ENCODE measurements around the gene SEC14L2.

SEC14L2 gene

GRCh38 chr22:30411780-30412179 is 15.0 kb downstream of the SEC14L2 start:
- no peak overlapping the region for H3K27ac Mint-ChIP-seq
- no peak overlapping the region for H3K4me3 Mint-ChIP-seq
- peaks cover 10% of the 10 kb centered on the region for H3K36me3 Mint-ChIP-seq
- no peaks in the 10 kb centered on the region for H3K9me3 Mint-ChIP-seq (ENCODE audit: low read depth)
- H3K4me1 Mint-ChIP-seq (ENCODE audit: low read depth): peaks cover 44% of the 10 kb centered on the region
- H3K27me3 Mint-ChIP-seq: no peaks in the 10 kb centered on the region

GRCh38 chr22:30413001-30413400 is 16.2 kb downstream of the SEC14L2 start:
- Mint-ChIP-seq H3K27ac (peak overlapping the region; percentile 58), H3K36me3 (peaks cover 13% of the 10 kb centered on the region), H3K27me3 (no peaks in the 10 kb centered on the region), H3K9me3 (ENCODE audit: low read depth) (no peaks in the 10 kb centered on the region), H3K4me3 (peak overlapping the region; percentile 1), H3K4me1 (ENCODE audit: low read depth) (peaks cover 46% of the 10 kb centered on the region)

GRCh38 chr22:30413745-30414524 is 17.1 kb downstream of the SEC14L2 start:
- H3K4me3 Mint-ChIP-seq: peak overlapping the region; percentile 30
- no peaks in the 10 kb centered on the region for H3K9me3 Mint-ChIP-seq (ENCODE audit: low read depth)
- H3K27me3 Mint-ChIP-seq: no peaks in the 10 kb centered on the region
- peak overlapping the region; percentile 58 for H3K27ac Mint-ChIP-seq
- H3K36me3 Mint-ChIP-seq: peaks cover 13% of the 10 kb centered on the region
- H3K4me1 Mint-ChIP-seq (ENCODE audit: low read depth): peaks cover 46% of the 10 kb centered on the region

- Mint-ChIP-seq H3K4me1 (ENCODE audit: low read depth) (peaks cover 48% of the 10 kb centered on the region), H3K9me3 (ENCODE audit: low read depth) (no peaks in the 10 kb centered on the region), H3K4me3 (peak overlapping the region; percentile 30), H3K36me3 (peaks cover 13% of the 10 kb centered on the region), H3K27me3 (no peaks in the 10 kb centered on the region), H3K27ac (peak overlapping the region; percentile 58)
Measured at GRCh38 chr22:30414525-30415047, 17.8 kb downstream of the SEC14L2 start.

GRCh38 chr22:30416403-30416802 is 19.6 kb downstream of the SEC14L2 start:
- H3K27me3 Mint-ChIP-seq: no peaks in the 10 kb centered on the region
- no peak overlapping the region for H3K27ac Mint-ChIP-seq
- H3K9me3 Mint-ChIP-seq (ENCODE audit: low read depth): no peaks in the 10 kb centered on the region
- H3K36me3 Mint-ChIP-seq: peaks cover 13% of the 10 kb centered on the region
- H3K4me1 Mint-ChIP-seq (ENCODE audit: low read depth): peaks cover 57% of the 10 kb centered on the region
- H3K4me3 Mint-ChIP-seq: no peak overlapping the region

- H3K36me3 Mint-ChIP-seq: peaks cover 11% of the 10 kb centered on the region
- H3K9me3 Mint-ChIP-seq (ENCODE audit: low read depth): no peaks in the 10 kb centered on the region
- H3K27me3 Mint-ChIP-seq: no peaks in the 10 kb centered on the region
- H3K4me1 Mint-ChIP-seq (ENCODE audit: low read depth): peaks cover 58% of the 10 kb centered on the region
- H3K4me3 Mint-ChIP-seq: no peak overlapping the region
- no peak overlapping the region for H3K27ac Mint-ChIP-seq
Measured at GRCh38 chr22:30416837-30417236, 20.0 kb downstream of the SEC14L2 start.

GRCh38 chr22:30420347-30421125 is 23.7 kb downstream of the SEC14L2 start:
- peak overlapping the region; percentile 49 for H3K4me3 Mint-ChIP-seq
- no peaks in the 10 kb centered on the region for H3K9me3 Mint-ChIP-seq (ENCODE audit: low read depth)
- H3K4me1 Mint-ChIP-seq (ENCODE audit: low read depth): peaks cover 62% of the 10 kb centered on the region
- H3K36me3 Mint-ChIP-seq: peaks cover 11% of the 10 kb centered on the region
- peak overlapping the region; percentile 84 for H3K27ac Mint-ChIP-seq
- H3K27me3 Mint-ChIP-seq: no peaks in the 10 kb centered on the region

GRCh38 chr22:30421695-30422480 is 25.1 kb downstream of the SEC14L2 start:
- no peaks in the 10 kb centered on the region for H3K9me3 Mint-ChIP-seq (ENCODE audit: low read depth)
- H3K27me3 Mint-ChIP-seq: no peaks in the 10 kb centered on the region
- H3K4me3 Mint-ChIP-seq: peak overlapping the region; percentile 97
- H3K36me3 Mint-ChIP-seq: peaks cover 2% of the 10 kb centered on the region
- H3K27ac Mint-ChIP-seq: peak overlapping the region; percentile 93
- H3K4me1 Mint-ChIP-seq (ENCODE audit: low read depth): peaks cover 58% of the 10 kb centered on the region

GRCh38 chr22:30422481-30423300 is 25.9 kb downstream of the SEC14L2 start:
- H3K4me1 Mint-ChIP-seq (ENCODE audit: low read depth): peaks cover 62% of the 10 kb centered on the region
- H3K4me3 Mint-ChIP-seq: peak overlapping the region; percentile 97
- no peaks in the 10 kb centered on the region for H3K36me3 Mint-ChIP-seq
- H3K27ac Mint-ChIP-seq: peak overlapping the region; percentile 93
- no peaks in the 10 kb centered on the region for H3K9me3 Mint-ChIP-seq (ENCODE audit: low read depth)
- no peaks in the 10 kb centered on the region for H3K27me3 Mint-ChIP-seq

- Mint-ChIP-seq H3K9me3 (ENCODE audit: low read depth) (no peaks in the 10 kb centered on the region), H3K27me3 (no peaks in the 10 kb centered on the region), H3K4me3 (peak overlapping the region; percentile 97), H3K36me3 (no peaks in the 10 kb centered on the region), H3K27ac (peak overlapping the region; percentile 98), H3K4me1 (ENCODE audit: low read depth) (peaks cover 63% of the 10 kb centered on the region)
Measured at GRCh38 chr22:30423301-30423958, 26.6 kb downstream of the SEC14L2 start.

- Mint-ChIP-seq H3K27me3 (no peaks in the 10 kb centered on the region), H3K4me1 (ENCODE audit: low read depth) (peaks cover 63% of the 10 kb centered on the region), H3K4me3 (peak overlapping the region; percentile 97), H3K27ac (peak overlapping the region; percentile 98), H3K9me3 (ENCODE audit: low read depth) (no peaks in the 10 kb centered on the region), H3K36me3 (no peaks in the 10 kb centered on the region)
Measured at GRCh38 chr22:30423959-30424533, 27.2 kb downstream of the SEC14L2 start.

- Mint-ChIP-seq H3K36me3 (no peaks in the 10 kb centered on the region), H3K4me1 (ENCODE audit: low read depth) (peaks cover 61% of the 10 kb centered on the region), H3K9me3 (ENCODE audit: low read depth) (no peaks in the 10 kb centered on the region), H3K27ac (peak overlapping the region; percentile 98), H3K4me3 (peak overlapping the region; percentile 97), H3K27me3 (no peaks in the 10 kb centered on the region)
Measured at GRCh38 chr22:30424534-30425326, 27.9 kb downstream of the SEC14L2 start.

GRCh38 chr22:30425327-30425615 is 28.5 kb downstream of the SEC14L2 start:
- Mint-ChIP-seq H3K4me3 (peak overlapping the region; percentile 97), H3K27ac (peak overlapping the region; percentile 96), H3K4me1 (ENCODE audit: low read depth) (peaks cover 58% of the 10 kb centered on the region), H3K36me3 (no peaks in the 10 kb centered on the region), H3K9me3 (ENCODE audit: low read depth) (no peaks in the 10 kb centered on the region), H3K27me3 (no peaks in the 10 kb centered on the region)

All from activated naive CD8-positive, alpha-beta T cell (primary cell).